RKO (cell line): ENCODE data around the gene BLOC1S4.
A peak's percentile ranks its signal among the peaks of the same experiment; 100 is the strongest.
"Not testable (repeated sequence)": the region's sequence is repeated elsewhere in the genome, so short reads cannot be mapped to it uniquely, and the experiment has no call there.

Source experiments
- DNase-seq: peaks from one replicate; pipeline ENCODE4 v3.0.0-alpha.2; 2016; ENCODE audit warnings: low spot score

Gene BLOC1S4

DNA sequence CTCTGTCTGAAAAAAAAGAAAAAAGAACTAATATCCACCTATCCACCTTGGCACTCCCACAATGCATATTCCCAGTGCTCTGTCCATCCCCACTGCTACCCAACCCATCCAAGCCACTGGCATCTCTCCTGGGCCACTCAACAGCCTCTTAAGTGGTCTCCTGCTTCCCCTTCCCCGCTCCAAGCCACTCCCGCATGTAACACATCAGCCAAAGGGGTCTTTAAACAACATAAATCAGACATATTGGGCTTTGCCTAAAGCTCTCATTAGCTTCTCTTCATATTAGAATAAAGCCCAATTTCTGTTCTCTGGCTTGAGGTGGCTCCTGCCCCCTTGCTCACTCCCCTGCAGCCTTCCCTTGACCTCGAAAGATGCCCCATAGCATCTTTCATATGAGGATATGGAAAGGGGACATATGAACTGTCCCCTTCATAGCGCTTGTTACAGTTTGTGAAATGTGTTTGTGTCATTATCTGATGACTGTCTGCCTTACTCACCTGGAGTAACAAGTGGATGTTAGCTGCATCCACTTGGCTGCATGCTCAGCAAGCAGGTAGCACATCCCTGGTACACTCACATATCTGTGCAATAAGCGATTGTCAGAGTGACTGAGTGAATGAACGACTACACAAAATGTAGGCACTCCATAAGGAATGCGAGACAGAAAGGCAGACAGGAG lies 3.1 kb downstream of the BLOC1S4 start:
- DNase-seq: no peak

DNA sequence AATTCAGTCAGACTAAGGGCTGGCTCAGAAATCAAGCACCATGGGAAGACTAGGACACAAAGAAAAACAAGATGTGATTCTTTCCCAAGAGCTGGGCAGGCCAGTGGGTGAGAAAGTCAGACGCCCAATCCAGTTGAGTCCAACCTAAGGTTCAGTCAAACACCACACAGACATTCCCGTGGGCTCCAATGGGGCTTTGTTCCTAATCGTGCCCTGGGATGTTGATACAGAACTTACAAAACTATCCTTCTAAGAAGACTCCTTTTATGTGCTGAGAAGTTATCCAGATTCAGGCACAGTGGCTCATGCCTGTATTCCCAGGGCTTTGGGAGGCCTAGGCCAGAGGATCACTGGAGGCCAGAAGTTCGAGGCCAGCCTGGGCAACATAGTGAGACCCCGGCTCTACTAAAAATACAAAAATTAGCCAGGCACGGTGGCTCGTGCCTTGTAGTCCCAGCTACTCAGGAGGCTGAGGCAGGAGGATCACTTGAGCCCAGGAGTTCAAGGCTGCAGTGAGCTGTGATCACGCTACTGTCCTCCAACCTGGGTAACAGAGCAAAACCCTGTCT lies 3.7 kb downstream of the BLOC1S4 start:
- no peak for DNase-seq

DNA sequence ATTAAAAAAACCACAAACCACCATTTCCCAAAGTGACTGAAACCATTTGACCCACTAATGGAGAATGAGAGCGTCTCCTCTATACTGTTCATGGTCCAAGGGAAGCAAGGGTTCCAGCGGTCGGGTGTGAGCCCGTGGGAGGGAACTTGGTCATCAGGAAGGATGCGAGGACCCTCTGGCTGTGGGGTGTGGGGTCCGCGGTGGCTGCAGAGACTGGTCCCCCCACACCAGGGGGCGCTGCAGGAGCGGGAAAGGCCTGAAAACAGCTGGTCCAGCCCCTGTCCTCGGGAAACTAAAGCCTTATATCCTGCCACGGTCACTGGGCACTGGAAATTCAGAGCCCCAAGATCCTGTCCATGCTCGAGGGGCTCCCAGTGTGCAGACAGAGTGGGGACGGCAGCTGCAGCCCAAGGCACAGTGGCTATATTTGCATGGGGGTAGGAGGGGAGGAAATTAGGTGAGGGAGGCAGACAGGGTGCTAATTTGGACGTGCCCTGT lies 4.3 kb downstream of the BLOC1S4 start:
- DNase-seq: peak; percentile 75

DNA sequence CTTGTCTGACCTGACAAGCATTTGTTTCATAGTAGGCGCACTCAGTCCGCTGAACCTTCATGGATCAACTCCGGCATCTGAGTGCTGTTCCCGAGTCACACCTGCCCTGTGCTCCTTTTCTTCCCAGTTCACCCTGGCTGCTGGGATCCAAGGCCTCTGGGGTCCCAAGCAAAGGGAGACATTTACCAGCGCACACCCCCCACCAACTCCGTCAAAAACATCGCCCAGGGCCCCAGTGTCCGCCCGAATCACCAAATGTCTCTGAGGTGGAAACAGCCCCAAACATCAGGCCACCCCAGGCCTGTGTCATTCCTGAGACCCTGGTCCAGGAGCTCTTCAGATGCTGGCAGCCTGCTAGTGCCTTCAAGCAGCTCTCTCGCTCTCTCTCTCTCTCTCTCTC lies 5.1 kb downstream of the BLOC1S4 start:
- no peak for DNase-seq

DNA sequence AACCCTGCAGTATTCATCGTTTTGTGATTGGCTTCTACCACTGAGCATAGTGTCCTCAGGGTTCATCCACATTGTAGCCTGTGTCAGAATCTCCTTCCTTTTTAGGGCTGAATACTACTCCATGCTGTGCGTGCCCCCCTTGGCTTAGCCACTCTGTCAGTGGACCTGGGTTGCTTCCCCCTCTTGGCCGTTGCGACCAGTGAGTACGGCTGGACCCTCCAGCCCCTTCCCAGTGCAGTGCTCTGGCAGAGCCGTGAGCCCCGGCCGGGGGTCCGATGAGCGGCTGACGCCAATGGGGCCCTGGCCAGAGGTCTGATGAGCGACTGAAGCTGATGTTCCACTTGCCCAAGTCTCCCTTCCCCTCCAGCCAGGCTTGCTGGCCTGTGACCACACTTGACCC lies 6.9 kb downstream of the BLOC1S4 start:
- DNase-seq: no peak

DNA sequence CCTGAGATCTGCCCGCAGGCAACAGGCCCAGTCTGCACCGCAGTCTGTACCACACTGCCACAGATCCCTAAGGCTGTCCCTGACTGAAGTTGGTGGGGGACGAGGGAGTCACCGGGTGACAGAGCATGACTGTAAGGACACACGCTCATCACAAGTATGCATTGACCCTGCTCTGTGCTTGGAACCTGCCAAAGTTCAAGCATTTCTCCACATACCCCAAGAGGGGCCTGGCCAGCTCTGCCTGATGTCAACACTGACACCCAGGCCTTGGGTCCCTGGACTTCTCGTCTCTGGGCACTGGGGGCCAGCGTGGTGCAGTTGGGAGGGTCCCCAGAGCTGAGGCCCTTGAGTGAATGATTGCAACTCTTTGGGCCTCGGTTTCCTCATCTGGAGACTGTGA lies 7.9 kb downstream of the BLOC1S4 start:
- no peak for DNase-seq

DNA sequence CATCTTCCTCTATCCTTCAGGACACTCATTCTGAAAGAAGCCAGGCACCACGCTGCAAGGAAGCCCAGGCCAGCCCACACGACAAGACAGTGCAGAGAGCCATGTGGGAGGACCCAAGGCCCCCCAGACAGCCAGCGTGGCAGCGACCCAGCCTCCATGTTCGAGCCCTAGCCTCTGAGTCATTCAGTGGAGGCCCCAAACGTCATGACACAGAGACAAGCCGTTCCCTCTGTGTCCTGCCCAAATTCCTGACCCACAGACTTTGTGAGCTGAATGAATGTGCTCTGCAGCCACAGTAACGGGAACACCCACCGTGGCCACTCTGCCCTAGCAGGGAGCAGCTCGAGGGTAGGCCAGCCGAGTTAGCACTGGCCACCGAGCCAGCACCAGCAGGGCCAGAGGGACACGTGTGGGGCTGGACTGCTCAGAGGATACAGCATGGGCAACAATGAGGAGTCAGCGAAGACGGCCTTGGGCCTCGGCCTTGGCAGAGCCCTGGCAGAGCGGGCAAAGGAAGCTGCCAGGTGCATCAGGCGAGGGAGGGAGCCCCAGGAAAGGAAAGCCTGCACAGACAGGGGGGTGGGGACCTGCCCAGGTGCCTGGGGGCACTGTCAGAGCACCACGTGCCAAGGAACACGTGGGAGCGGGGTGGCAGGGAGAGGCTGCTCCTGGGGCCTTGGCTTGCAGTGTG lies 8.6 kb downstream of the BLOC1S4 start:
- DNase-seq: no peak

DNA sequence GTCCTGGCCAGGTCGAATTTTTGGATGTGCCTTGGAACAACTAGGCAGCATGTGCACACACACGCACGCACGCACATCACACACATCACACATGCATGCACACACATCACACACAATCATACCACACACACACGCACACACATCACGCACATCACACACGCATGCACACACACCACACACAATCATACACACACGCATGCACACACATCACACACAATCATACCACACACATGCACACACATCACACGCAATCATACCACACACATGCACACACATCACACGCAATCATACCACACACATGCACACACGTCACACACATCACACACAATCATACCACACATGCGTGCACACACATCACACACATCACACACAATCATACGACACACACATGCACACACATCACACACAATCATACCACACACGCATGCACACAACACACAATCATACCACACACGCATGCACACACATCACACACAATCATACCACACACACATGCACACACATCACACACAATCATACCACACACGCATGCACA lies 9.5 kb downstream of the BLOC1S4 start:
- not testable (repeated sequence) for DNase-seq

DNA sequence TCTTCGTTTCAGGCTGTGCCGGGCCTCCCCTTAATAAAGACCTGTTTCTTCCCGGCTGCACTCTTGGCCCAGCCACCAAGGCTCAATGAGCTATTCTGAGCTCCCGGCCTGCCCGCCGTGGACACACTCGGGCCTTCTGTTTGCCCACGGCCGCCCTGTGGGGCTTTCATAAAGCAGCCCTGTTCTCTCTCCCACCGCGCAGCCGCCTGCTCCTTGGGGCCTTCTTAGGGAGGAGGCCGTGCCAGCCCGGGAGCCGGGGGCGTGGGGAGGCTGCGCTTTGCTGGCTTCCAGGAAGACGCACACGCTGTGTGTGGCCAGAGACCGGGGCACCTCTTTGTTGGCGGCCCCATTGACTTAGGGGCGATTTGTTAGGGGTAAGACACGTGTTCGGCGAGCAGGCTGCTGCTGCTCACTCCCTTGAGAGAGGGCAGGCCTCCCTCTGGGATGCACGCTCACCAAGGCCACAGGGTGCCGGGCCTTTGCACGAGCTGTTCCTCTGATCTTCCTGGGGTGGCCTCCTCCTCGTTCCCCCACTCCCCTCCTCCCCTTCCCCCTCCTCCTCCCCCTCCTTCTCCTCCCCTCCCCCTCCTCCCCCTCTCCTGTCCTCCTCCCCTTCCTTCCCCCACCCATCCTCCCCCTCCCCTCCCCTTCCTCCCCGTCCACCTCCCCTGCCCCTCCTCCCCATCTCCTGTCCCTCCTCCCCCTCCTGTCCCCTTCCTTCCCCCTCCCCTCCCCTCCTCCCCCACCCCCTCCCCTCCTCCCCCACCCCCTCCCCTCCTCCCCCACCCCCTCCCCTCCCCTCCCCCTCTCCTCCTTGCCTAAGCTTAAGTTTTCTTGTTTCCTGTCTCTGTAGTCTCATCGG lies 11.3 kb downstream of the BLOC1S4 start:
- DNase-seq: no peak

DNA sequence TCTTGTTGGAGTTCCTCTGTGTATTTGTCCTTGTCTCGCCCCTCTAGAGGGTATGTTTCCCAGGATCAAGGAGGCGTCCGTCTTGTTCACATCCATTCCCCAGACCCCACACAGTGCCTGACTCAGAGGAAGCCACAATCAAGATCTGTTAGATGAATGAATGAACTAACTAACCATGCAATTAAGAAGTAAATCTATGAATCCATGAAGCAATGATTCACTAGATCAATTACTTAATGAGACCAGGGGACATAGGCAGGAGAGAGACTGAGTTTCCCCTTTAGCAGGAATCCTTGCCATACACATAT lies 11.9 kb downstream of the BLOC1S4 start:
- DNase-seq: no peak

DNA sequence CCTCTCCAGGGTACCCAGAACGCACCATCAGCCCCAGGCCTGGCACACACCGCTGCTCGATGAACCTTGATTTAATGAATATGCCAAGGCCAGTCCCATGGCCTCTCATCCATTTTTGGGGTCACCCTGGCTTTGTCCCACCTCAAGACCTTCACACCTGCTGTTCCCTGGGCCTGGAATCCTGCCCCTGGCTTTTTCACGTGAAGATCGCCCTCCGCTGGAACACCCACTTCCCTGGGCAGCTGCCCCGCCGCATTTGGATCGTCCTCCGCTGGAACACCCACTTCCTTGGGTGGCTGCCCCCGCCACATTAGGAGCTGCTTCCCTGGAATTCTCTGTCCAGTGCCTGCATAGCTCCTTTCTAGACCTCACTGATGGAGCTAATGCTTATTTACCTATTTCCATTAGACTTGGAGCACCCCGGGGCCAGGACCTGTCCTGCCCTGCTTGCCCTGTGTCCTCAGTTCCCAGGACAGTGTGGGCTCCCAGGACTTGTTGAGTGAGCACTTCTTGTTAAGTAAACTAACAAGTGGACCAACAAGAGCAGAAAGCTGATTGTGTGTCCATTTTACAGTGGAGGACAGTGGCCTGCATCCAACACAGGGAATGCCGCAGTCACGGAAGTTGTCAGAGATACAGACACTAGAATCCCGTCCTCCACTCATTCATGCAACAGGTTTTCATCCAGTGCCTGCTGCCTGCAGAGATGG lies 12.5 kb downstream of the BLOC1S4 start:
- no peak for DNase-seq

DNA sequence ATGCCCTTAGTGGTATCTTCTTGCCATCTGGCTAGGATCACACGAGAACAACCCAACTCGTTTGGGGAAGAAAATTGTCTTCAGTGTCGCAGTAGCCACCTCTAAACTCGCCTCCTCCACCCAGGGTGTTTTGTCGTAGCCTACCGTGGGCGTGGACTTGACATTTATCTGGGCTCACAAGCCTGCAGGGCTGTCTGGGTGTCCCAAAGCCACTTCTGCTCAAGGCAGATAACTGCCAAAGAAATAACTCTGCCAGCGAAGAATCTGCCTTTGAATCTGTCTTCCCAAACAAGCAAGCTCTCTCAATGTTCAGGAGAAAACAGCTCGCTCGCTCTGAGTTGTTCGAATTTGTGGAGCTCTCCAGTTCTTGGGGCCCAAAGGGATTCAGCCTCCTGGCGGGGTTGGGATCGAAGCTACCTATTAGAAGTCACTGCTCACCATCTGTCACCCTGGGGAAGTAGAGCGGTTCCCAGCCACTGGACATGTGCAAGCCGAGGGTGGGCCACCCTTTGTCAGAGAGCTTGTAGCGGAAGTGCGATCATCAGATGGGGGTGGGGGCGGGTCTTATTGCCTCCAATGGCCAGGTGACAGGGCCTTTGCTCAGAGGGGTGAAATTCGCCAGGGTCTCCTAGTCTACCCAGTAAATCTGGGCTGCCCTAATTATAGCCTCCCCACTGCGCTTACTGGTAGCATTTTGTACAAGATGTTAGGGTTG lies 14.8 kb downstream of the BLOC1S4 start:
- no peak for DNase-seq

DNA sequence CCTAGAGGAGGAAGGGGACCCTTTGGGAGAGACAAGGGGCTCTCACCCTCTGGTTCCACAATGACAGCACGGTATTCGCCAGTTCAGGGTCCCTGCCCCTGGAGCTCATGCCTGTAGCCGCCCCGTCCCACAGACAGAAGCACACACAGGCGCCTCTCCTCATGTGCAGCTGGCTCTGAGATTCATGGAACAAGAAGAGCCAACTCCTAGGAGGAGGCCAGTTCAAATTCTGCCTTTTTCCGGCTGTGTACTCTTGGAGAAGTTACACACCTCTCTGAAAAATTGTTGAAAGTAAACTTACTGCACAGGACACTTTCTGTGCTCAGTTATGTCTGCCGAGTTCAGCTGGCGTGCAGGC lies 15.3 kb downstream of the BLOC1S4 start:
- DNase-seq: no peak

DNA sequence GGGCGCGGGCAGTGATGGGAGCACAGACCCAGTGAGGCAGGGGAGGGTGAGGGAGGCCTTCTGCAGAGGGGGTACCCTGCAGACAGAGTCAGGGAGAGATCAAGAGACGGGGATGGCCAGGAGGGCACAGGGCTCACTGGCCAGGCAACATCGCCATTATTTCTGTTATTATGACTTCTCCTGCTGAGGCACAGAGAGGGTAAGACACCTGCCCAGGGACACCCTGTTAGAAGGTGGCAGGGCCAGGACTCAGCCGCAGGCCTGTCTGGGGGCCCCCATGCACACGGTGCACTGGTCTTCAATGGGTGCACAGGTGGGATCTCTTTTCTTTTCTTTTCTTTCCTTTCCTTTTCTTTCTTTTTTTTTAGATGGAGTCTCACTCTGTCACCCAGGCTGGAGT lies 15.8 kb downstream of the BLOC1S4 start:
- no peak for DNase-seq

DNA sequence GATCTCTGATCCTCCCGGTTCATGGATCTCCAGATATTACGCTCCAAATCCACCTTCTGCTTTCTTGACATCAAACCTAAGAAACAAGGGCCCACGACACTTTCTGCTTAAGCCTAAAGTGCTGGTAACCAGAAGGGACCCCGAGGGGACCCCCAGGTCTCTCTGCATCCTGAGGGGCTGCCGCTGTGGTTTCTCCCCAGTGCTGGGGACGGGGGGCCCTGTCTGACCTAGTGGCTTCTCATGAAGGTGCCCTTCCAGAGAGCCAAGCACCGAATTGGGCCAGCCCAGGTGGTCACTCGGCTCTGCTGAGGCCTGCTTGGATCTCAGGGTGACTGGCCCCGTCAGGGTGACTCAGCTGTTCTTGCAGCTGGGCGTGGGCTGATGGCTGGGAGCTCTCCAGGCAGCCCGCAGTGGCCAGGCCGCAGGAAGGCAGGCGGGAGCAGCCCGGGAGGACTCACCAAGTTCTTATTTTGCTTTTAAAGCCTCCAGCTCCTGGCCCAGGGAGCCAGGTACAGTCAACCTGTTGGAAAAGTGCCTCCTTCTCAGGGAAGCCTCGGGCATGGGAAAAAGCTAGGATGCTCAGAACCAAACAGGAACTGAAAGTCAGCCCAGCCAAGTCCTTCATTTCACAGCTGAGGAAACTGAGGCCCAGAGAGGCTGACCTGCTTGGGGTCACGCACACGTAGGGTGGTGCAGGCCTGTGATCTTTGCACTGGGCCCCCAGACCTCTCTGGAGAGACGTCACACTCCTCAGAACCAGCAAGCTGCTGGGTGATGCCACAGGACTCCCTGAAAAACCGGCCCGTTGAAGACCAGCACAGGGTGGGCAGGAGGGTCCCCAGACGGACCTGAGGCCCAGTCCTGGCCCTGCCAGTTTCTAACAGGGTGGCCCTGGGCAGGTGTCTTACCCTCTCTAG lies 16.7 kb downstream of the BLOC1S4 start:
- DNase-seq: peak; percentile 87

DNA sequence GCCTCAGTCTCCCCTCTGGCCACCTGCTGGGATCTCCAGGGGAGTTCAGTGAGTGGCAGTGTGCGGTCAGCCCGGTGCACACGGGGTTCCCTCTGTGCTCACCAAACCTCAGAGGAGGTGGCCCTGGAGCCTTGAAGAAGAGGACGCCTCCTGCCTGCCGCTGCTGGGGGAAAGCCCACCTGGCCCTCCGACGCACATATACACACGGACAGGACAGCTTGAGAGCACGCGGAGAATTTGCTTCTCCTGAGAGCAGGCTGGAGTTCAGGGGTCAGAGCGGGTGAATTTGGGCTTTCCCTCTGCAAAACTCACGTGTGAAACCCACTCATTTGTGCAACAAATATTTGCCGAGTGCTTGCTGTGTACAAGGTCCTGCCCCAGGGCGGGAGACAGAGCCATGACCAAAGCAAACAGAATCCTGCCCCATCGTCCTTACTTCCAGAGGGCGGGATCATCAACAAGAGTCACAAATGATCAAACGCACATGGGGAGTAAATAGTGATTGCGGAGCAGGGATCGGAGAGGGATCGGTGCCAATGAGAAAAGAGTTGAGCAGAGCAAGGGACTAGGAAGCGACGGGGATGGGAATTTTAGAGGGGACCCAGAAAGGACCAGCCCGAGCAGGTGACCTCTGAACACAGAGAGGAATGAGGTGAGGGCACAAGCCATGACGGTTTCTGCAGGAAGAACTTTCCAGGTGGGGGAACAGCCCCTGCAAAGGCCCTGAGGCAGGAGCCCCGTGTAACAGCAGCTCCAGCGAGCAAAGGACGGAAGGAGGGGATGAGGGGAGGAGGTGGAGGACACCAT lies 17.6 kb downstream of the BLOC1S4 start:
- no peak for DNase-seq

DNA sequence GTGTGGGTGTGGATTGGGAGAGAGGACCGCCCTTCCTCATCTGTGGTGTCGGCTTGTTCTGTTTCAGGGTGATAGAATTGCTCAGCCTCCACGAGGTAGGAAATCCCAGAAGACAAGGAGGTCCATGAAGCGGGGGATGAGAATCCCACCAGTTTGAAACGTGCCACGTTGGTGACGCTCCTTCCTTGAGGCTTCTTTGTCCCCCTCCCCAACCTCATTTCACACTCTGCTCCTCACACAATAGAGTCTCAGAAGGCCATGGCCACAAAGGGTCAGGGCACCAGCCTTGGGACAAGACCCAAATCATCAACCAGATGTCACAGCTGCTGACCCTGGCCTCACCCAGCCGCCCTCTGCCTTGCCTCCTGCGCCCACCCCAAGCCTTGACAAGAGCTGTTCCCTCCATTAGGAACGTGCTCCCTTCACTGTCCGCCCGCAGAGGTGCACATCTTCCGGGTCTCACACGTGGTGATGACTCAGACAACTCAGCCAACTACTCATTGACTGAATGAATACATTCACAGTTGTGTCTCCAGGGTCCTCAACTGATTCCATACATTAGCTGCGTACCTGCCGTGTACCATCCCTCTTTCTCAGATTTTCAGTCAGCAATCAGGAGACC lies 18.3 kb downstream of the BLOC1S4 start:
- no peak for DNase-seq

DNA sequence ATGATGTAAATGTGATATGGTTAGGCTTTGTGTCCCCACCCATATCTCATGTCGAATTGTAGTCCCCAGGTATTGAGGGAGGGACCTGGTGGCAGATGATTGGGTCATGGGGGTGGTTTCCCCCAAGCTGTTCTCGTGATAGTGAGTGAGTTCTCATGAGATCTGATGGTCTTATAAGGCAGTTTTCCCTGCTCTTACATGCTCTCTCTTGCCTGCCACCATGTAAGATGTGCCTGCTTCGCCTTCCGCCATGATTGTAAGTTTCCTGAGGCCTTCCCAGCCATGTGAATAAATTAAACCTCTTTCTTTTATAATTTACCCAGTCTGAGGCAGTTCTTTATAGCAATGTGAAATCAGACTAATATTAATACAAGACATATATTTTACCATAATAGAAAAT lies 23.9 kb downstream of the BLOC1S4 start:
- no peak for DNase-seq

DNA sequence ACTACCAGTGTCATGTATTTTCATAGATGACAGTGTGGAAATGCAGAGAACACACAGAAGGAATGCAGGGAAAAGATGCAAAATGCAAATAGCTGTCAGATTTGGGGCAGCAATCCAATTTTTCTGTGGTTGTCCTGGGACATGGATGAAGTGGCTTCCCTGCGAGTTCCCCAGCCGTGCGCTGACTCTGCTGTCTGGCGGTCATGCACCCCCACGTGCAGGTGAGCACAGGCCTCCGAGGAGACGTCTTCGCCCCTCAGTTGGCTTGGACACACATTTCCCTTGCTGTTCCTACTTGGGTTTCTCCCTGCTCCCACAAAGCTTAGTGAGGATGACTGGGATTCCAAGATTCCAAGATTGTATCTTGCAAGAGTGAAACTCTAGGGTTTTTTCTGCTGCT lies 24.4 kb downstream of the BLOC1S4 start:
- no peak for DNase-seq
